ENCODE measurements around the gene ABCG5.

Gene ABCG5

GRCh38 chr2:43841949-43842865 is 3.6 kb upstream of the ABCG5 start:
- no peak for DNase-seq

DNA sequence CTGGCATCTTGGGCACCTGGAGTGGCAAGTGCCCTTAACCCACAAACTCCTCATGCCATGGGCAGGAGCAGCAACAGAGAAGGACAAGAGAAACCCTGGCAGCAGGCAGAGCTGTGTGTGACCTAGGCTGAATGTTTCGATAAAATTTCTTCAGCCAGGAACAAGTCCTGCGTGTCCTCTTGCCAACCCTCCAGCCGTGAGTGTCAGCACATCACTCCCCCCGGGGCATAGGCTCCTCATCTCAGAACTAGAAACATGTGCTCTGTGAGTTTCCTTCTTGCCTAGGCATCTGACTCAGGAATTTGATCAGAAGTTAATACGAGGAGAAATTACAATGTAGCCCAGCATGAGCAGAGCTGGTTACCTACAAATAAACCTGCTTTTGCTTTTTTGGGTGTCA is 2.3 kb upstream of the ABCG5 start:
- DNase-seq = no peak

DNA sequence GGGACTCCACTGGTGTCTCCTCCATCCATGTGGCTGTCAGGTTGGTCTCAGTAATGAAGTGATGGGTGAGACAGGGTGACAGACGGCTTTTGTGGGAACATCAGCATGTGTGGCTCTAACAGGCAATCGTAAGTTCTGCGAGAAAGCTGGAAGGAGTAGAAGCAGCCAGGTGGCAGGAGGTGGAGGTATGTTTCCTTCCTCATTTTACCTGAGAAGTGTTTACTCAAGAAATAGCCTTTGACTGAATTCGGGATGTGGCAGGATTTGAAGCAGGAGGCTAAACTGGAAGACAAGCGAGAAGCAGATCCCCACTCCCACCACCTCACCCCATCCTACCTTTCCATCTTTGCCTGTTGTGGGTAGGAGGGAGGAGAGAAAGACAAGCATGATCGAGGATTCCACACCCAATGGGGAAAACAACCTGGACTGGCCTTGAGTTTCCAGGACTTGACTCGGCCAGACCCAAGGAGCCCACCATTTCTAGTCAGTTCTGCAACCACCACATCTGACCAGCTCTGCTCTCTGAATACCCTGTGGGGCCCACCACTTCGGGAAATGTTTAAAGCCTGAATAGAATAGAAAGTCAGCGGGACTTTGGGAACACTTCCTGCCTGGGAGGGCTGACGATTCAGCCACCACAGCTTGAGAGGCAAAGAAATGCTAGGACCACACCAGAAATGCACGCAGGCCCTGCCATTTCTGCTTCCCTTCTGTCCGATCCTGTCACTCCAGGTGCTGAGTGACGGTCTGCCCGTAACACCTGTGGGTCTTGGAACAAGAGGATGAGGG is 1.3 kb upstream of the ABCG5 start:
- no peak for DNase-seq

- no peak for DNase-seq
Observed at GRCh38 chr2:43837831-43838559, 644 bp downstream of the ABCG5 start.

GRCh38 chr2:43837033-43837432 is 1.6 kb downstream of the ABCG5 start:
- no peak for DNase-seq

DNA sequence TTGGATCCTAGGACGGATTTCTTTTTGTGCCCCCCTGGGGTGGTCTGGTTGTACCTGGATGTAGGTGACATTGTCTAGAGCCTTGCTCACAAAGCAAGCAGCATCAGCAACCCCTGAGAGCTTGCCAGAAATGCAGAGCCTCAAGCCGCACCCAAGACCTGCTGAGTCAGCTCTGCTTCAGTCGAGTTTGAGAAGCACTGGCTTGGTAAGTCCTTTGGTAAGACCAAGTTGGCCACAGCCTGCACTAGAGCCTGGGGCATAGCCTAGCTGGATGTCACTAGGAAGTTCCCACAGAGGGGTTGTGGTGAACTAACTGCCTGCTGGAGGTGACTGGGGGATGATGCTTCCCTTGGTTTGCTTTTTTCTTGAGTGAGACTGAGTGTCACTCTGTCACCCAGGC is 6.2 kb downstream of the ABCG5 start:
- DNase-seq = no peak

- DNase-seq = no peak
Observed at GRCh38 chr2:43831543-43832294, 6.9 kb downstream of the ABCG5 start.

DNA sequence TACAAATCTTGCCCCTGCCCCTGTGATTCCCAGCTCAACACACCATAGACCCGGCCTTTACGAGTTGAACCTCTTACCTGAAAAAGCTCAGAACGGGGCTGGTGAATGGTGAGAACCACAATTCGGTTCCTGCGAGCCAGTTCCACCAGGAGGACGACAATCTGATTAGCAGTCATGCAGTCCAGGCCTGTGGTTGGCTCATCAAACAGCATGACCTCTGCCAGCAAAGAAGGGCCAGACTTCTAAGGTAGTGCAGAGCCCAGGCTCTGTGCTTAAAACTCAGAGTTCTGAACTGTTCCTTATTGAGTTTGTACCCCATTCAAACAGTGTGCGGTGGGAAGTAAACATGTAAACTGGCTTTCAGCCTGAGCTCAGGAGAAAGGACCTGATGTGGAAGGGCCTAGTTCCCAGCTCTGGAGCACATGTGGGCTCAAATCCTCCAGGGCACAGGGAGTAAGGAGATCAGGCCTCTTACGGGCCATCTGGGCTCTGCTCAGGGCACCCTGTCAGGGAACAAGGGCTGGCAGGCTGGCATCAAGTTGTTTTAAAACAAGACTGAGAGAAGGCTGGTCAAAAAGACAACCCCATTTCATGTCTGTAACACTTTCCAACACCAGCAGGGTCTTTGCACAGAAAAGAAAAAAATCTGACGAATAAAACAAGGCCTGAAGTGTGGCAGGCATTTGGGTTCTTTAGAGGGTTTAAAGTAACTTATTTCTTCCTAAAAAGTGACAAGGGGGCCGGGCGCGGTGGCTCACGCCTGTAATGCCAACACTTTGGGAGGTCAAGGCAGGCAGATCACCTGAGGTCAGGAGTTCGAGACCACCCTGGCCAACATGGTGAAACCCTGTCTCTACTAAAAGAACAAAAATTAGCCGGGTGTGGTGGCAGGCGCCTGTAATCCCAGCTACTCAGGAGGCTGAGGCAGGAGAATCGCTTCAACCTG is 12.1 kb downstream of the ABCG5 start:
- DNase-seq = no peak

GRCh38 chr2:43825841-43826240 is 12.8 kb downstream of the ABCG5 start:
- DNase-seq = no peak

- DNase-seq = no peak
Observed at GRCh38 chr2:43824951-43825493, 13.6 kb downstream of the ABCG5 start.

GRCh38 chr2:43824512-43824911 is 14.1 kb downstream of the ABCG5 start:
- no peak for DNase-seq

DNA sequence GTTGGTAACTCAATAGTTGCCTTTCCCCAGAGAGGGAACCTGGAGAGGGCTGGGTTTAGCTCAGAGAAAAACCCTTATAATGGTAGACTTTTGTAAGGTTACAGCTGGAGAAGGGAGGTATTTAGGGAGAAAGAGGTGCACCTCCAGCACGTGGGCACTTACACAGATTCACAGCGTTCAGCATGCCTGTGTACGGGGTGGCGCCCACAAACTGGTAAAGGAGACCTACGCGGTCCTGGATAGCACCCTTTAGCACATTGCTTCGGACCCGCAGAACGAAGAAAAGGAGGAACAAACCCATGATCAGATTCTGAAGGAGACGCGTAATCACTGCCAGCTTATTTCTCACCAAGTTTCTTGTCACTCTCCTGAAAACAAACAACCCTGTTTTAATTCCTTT is 14.9 kb downstream of the ABCG5 start:
- DNase-seq = no peak

- DNase-seq = no peak
Observed at GRCh38 chr2:43822839-43823238, 15.8 kb downstream of the ABCG5 start.

DNA sequence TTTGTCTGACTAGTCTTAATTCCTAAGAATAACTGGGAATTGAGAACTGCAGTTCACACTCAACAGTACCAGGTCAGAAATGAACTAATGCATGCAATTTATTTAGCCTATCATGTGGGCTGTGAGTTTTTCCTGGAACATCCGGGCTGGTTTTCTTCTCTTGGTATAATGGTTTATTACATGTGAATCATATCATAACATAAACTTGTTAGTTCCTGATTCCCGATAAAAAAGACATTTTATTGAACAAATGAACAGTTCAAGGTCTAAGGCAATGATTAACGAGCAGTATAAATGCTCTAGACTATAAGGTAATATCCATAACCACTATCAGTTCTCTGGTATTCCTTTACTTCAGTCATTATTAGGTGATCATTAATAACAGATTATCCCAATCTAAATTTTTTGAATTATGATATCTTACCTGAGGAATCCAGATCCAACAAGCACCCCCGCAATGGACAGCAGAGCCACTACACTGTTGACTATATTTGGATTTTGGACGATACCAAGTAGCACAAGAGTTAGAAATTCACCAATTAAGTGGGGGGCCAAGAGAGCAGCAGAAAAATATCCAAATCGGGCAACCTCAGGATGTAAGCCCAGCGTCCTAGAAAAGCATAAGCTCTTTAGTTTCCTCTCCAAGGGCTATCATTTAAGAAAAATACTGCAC is 19.0 kb downstream of the ABCG5 start:
- no peak for DNase-seq

DNA sequence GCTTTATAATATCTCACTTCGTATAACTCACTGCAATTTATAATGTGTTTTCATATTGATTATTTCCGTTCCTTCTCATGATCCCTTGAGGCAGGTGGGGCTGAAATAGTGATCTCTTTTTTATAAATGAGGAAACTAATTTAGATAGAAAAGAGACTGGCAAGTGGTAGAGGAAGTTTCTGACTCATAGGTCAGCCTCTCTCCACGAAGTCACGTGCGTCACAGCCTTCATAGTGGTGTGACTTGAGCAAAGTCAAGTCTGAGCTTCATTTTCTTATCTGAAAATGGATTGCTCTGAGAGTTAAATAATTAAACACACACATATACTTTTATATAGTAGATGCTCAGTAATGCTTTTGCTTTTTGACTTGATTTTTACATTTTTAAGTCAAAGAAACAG is 19.9 kb downstream of the ABCG5 start:
- peak in 1 of 2 donors; percentile 14 for DNase-seq

DNA sequence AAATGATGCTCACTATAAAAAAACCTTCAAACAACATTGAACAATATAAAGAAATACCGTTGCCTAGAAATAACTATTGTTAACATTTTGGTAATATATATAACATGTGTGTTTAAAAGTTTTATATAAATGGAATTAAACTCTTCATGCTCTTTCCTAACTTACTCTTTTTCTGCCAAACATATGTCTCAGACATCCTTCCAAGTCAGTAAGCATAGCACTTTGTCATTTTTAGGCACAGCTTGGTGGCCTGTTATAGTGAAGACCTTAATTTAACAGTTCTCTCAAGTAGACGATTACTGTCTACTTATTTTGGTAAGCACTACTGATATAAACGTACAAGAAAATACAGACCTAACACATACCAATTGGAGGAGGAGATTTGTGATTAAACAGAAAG is 23.9 kb downstream of the ABCG5 start:
- no peak for DNase-seq

DNA sequence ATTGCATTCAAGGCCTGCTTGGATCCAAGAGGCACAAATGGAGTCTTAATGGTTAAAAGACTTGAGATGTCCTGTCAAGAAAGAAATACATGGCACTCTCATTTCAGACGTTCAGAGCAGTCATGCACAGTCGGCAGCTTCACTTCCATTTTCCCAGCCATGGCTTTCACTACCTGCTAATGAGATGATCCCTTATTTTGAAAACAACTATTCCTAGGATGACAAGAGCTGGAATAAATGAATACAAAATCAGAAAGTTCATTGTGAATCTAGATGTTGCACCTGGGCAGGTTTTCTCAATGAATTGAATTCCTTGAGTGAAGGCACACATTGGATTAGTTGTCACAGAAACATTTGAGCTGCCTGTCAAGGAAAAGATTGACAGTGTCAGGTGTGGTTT is 25.7 kb downstream of the ABCG5 start:
- no peak for DNase-seq

- DNase-seq = no peak
Observed at GRCh38 chr2:43812006-43812405, 26.6 kb downstream of the ABCG5 start.

DNA sequence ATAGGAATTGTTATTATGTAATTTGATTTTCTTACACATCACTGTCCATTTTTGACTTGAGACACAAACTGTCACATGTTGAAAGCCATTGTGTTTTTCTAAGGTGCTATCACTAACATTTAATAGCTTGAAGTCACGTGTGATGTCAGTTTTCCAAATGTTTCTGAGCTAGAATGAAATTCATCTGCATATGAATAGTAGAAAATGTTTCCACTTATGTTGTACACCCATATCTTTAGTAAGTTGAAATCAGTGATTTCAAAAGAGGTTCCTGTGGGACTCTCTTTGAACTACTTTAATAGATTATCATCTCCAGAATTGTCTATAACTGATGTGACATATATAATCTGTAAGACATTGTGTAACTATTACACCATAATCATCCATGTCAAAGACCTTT is 27.8 kb downstream of the ABCG5 start:
- DNase-seq = no peak

DNA sequence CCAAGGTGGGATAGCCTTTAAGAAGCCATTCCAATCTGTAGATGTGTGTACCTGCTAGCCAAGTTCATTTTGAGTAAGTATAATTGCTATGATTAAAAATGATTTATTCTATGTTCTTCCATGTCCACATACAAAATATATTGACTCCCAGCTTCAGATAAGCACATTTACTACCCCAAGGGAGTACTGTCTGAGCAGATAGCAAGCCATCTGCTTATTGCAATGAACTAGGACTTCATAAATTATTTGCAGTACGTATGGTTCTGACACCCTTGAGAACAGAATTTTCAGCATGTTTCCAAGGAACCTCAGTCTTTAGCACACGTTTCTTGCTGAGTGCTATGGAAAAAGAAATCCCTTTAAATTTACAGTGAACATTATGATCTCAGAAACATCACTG is 28.2 kb downstream of the ABCG5 start:
- no peak for DNase-seq

- no peak for DNase-seq
Observed at GRCh38 chr2:43806719-43807031, 32.0 kb downstream of the ABCG5 start.

Measured in bone marrow (tissue), 2 donors.